ENCODE measurements around the gene C9.
"Not testable (repeated sequence)": the region's sequence is repeated elsewhere in the genome, so short reads cannot be mapped to it uniquely, and the experiment has no call there.

Gene C9

DNA sequence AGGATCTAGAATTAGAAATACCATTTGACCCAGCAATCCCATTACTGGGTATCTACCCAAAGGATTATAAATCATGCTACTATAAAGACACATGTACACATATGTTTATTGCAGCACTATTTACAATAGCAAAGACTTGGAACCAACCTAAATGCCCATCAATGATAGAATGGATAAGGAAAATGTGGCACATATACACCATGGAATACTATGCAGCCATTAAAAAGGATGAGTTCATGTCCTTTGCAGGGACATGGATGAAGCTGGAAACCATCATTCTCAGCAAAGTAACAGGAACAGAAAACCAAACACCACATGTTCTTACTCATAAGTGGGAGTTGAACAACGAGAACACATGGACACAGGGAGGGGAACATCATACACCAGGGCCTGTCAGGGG is 129.8 kb downstream of the C9 start:
- H3K27ac Mint-ChIP-seq, ATAC-seq, H3K27me3 Mint-ChIP-seq, DNase-seq, H3K4me3 Mint-ChIP-seq, H3K9me3 Mint-ChIP-seq: not testable (repeated sequence)
- peaks cover 24% of the 10 kb centered on the region for H3K4me1 Mint-ChIP-seq
